ENCODE measurements around the gene GMPR.

The GMPR gene

DNA sequence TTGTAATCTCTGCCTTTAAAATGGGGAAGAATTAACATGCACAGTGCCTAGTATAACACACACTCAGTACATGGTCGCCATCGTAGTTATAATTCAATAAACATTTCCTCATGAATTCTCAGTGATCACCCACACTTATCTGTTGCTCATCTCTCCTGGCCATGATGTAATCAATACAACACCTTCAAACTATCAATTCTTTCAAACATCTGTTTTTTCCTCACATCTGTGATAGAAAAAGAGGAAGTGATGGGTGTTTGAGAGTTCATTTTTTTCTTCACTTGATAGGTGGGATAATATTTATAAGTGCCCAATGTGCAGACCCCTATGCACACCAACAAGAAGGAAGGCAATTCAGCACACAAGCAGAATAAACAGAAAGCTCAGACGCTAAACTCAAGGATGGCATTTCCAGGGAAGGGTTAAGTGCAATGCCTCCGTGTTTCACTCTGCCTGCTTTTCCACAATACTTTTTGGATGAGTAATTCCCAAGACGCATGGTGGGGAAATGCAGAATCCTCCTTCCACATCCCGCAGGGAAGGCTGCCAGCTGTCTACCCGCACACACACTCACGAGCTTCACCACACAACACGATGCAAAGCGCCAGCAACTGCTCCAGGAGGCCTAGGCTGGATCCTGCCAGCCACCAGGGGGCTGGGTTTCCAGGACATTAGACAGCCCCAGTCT, 100.3 kb downstream of the GMPR start:
- H3K27me3 ChIP-seq, result no peaks in the 10 kb centered on the region
- H3K4me3 ChIP-seq, result no peak overlapping the region
- TF ChIP-seq, protein P1, sequence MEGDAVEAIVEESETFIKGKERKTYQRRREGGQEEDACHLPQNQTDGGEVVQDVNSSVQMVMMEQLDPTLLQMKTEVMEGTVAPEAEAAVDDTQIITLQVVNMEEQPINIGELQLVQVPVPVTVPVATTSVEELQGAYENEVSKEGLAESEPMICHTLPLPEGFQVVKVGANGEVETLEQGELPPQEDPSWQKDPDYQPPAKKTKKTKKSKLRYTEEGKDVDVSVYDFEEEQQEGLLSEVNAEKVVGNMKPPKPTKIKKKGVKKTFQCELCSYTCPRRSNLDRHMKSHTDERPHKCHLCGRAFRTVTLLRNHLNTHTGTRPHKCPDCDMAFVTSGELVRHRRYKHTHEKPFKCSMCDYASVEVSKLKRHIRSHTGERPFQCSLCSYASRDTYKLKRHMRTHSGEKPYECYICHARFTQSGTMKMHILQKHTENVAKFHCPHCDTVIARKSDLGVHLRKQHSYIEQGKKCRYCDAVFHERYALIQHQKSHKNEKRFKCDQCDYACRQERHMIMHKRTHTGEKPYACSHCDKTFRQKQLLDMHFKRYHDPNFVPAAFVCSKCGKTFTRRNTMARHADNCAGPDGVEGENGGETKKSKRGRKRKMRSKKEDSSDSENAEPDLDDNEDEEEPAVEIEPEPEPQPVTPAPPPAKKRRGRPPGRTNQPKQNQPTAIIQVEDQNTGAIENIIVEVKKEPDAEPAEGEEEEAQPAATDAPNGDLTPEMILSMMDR (IDR thresholded peaks at IDR 0.05), result peak; percentile 35 to 41
- intact Hi-C loops (cut with DNase I; ENCODE audit: low total_unique reads), result loop anchor here (5.0 to 10.0 kb wide), 3 partner anchors 69 to 626 kb away; no protein-coding TSS in a partner anchor
- no peaks in the 10 kb centered on the region for H3K9me3 ChIP-seq
- peak; percentile 85 to 89 for DNase-seq
- peak overlapping the region in 1 of 2 donors; percentile 37 for H3K27ac ChIP-seq
- peaks cover 0 to 62% (median 45%) of the 10 kb centered on the region in 4 donors for H3K4me1 ChIP-seq
- H3K36me3 ChIP-seq, result no peaks in the 10 kb centered on the region

DNA sequence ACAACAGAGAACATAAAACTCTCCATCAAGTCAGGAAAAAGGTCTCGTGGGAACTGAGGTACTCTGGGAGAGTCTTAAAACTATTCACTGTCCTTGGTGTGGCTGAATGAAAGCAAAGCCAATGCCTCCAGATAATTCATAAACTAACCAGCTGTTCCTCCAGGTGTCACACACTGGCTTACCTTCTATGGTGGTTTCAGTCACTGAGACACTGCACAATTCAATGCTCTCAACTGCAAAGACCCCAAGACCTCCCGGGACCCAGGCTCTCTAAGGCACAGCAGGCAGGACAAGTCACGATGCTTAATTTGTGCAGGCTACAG, 100.8 kb downstream of the GMPR start:
- Histone ChIP-seq H3K4me1 (peaks cover 0 to 57% (median 43%) of the 10 kb centered on the region in 4 donors), H3K36me3 (no peaks in the 10 kb centered on the region), H3K27ac (peak overlapping the region in 1 of 2 donors; percentile 37), H3K4me3 (no peak overlapping the region), H3K27me3 (no peaks in the 10 kb centered on the region), H3K9me3 (no peaks in the 10 kb centered on the region)
- no peak for DNase-seq
- intact Hi-C loops (cut with DNase I; ENCODE audit: low total_unique reads), result loop anchor here (5.0 to 10.0 kb wide), 3 partner anchors 68 to 626 kb away; no protein-coding TSS in a partner anchor
- TF ChIP-seq, protein P1 (IDR thresholded peaks at IDR 0.05), result no peak

DNA sequence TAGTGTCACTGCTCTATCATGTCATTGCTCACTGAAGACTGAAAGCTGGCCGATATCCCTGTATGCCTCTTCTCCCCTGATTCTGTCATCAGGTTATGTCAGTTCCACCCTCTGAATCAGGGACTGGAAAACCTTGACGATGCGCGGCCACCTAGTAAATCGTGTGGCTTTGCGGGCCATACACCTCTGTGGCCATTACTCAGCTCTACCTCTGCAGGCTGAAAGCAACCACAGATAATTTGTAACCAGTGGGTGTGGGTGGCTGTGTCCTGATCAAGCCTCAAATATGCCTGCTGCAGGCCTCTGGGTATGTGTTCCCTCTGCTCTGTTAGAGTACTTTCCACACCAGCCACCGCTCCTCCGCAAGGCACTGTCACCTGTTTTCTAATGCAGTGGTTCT, 105.2 kb downstream of the GMPR start:
- TF ChIP-seq, protein P1 (IDR thresholded peaks at IDR 0.05), result no peak
- Histone ChIP-seq H3K27me3 (no peaks in the 10 kb centered on the region), H3K4me3 (no peak overlapping the region), H3K27ac (no peak overlapping the region), H3K9me3 (no peaks in the 10 kb centered on the region), H3K36me3 (no peaks in the 10 kb centered on the region), H3K4me1 (peaks cover 0 to 36% (median 16%) of the 10 kb centered on the region in 4 donors)
- DNase-seq, result no peak
- intact Hi-C loops (cut with DNase I; ENCODE audit: low total_unique reads), result no loop called here

DNA sequence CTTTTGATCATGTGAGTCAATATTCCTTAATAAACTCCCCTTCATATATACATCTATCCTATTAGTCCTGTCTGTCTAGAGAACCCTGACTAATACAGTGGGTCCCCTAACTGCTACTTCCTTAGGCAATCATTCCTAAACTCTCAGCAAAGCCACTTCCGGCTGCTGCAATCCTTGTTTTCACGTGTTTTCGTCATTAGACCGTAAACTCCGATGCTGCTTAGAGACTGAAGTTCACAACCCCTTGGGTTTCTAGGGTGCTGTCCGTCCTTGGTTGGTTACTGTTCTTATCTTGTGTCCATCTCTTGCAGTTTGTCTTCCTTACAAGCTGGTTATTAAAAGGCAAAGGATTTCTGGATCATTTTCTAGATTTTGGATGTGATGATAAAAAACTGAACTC, 106.4 kb downstream of the GMPR start:
- H3K9me3 ChIP-seq, result no peaks in the 10 kb centered on the region
- no peaks in the 10 kb centered on the region for H3K27me3 ChIP-seq
- H3K4me3 ChIP-seq, result no peak overlapping the region
- no peaks in the 10 kb centered on the region for H3K36me3 ChIP-seq
- TF ChIP-seq, protein P1 (IDR thresholded peaks at IDR 0.05), result no peak
- no peak overlapping the region for H3K27ac ChIP-seq
- intact Hi-C loops (cut with DNase I; ENCODE audit: low total_unique reads), result no loop called here
- peaks cover 0 to 30% (median 6%) of the 10 kb centered on the region in 4 donors for H3K4me1 ChIP-seq
- no peak for DNase-seq

All from tibial artery (tissue), 4 donors.